SJSA1 (cell line): ENCODE measurements around the gene ADAMTSL2. TPM values are rescaled to one million over a fixed set of nuclear protein-coding genes. Genes with fewer than 3 reads are reported as not detected.

ENCODE experiments used
- DNase-seq, 2 experiments: peaks; one replicate each; pipeline ENCODE4 v3.0.0-alpha.2; 2015 to 2020; ENCODE audit warnings: low spot score in 2 of 2, low read depth in 1 of 2
- H3K27ac ChIP-seq: fragments of 250-450 bp; sonication (Bioruptor Pico); 2 replicates; pipeline ENCODE4 v1.5.1; 2020; ENCODE audit warnings: mild to moderate bottlenecking, moderate library complexity
- H3K27me3 ChIP-seq: fragments of 250-450 bp; sonication (Bioruptor Pico); replicated peaks from 2 replicates; pipeline ENCODE4 v1.5.1; 2020; ENCODE audit warnings: mild to moderate bottlenecking, moderate library complexity
- H3K36me3 ChIP-seq: fragments of 250-450 bp; sonication (Bioruptor Pico); 2 replicates; pipeline ENCODE4 v1.5.1; 2020; ENCODE audit warnings: mild to moderate bottlenecking
- H3K4me1 ChIP-seq: fragments of 250-450 bp; sonication (Bioruptor Pico); replicated peaks from 2 replicates; pipeline ENCODE4 v1.6.1; 2021; ENCODE audit warnings: mild to moderate bottlenecking
- H3K4me3 ChIP-seq: fragments of 250-450 bp; sonication (Bioruptor Pico); 2 replicates; pipeline ENCODE4 v1.5.1; 2020; ENCODE audit warnings: mild to moderate bottlenecking
- H3K9me3 ChIP-seq: fragments of 250-450 bp; sonication (Bioruptor Pico); replicated peaks from 2 replicates; pipeline ENCODE4 v1.5.1; 2020; ENCODE audit warnings: mild to moderate bottlenecking
- total RNA-seq: library from RNA; depleted of rRNA; stranded (reverse); fragments of >200 nt; shearing (Covaris generic); gene quantifications from 2 replicates; pipeline ENCODE4 v1.2.3, GENCODE V29; 2014

The ADAMTSL2 gene
- total RNA-seq, 1 experiment from 2014 or later = not detected

DNA sequence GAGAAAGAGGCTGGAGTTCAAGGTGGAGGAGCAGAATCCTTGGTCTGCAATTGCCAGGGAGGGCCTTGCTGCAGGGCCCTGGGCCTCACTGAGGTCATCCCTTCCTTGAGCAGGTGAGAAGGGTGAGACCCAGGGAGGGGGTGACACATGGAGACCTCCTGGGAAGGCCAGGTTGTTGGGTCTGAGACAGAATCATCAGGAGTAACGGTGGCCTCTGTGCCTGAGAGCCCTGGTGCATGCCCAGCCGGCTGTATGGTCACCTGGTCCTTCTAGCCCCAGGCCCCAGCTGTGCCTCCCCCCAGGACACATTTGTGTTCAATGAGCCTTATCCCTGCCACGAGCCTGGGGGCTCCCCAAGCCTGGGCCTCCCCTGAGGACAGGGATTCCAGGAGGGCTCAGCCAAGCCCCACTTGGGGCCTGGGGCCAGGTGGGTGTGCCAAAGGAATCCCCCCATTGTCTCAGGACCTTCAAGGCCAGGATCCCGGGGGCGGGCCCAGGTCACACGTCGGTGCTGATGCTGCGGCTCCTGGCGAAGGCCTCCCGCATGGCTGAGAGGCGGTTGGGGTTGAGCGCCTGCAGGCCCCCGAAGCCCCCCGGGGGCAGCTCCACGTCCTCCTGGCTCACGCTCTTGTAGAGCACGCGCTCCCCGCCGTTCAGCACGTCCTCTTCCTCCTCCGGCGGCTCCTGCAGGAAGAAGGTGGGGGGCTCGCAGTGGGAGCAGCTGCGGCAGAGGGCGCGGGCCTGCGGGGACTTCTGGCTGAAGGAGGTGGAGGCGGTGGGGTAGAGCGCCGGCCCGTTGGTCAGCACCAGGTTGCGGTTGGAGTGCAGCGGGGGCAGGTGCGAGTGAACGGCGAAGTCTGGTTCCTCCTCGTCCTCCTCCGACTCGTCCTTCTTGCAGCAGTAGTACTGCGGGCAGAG lies 44.3 kb downstream of the ADAMTSL2 start:
- Histone ChIP-seq H3K4me1 (no peaks in the 10 kb centered on the region), H3K27me3 (peaks cover 5% of the 10 kb centered on the region; the same call in 1 of the 2 replicates), H3K9me3 (no peaks in the 10 kb centered on the region), H3K4me3 (no peak overlapping the region), H3K27ac (no peak overlapping the region), H3K36me3 (no peaks in the 10 kb centered on the region)
- DNase-seq = no peak

DNA sequence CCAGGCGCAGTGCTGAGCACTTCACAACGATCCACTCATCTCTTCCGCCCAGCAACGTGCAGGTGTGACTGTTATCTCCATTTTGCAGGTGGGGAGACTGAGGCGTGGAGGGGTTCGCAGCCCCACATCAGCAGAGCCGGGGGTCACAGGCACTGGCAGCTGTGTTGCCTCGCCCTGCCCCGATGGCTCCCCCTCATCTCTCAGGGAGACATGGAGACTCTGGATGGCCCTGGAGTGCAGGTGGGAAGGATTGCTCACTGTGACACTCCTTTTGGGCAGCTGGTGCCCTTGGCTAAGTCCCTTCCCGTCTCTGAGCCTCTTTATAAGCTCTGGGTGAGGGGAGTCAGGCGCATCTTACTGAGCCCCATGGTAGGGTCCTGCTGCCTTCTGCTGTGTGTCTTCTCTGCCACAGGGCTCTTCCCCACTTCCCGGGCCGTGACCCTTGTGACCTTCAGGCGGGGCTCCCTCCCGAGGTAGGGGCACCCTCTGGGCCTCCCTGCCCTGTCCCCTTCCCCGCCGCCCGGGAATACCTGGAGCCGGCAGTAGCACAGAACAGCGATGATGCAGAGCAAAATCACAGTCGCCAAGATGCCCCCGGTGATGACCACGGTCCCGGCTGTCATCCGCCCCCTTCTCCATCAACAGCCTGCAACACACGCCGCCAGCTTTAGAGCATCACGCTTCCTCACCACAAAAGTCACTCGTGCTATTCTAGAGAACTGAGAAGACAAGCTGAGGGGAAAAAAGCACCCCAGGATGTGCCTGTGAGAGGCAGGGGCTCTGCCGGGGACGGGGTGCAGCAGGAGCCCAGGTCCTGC lies 45.3 kb downstream of the ADAMTSL2 start:
- Histone ChIP-seq H3K36me3 (no peaks in the 10 kb centered on the region), H3K4me1 (no peaks in the 10 kb centered on the region), H3K27ac (no peak overlapping the region), H3K4me3 (no peak overlapping the region), H3K27me3 (peaks cover 12% of the 10 kb centered on the region), H3K9me3 (no peaks in the 10 kb centered on the region)
- DNase-seq = no peak

GRCh38 chr9:133580419-133580738 lies 45.9 kb downstream of the ADAMTSL2 start:
- no peaks in the 10 kb centered on the region for H3K9me3 ChIP-seq
- H3K4me1 ChIP-seq = no peaks in the 10 kb centered on the region
- no peak overlapping the region for H3K27ac ChIP-seq
- no peak overlapping the region for H3K4me3 ChIP-seq
- DNase-seq = no peak
- no peaks in the 10 kb centered on the region for H3K36me3 ChIP-seq
- H3K27me3 ChIP-seq = peaks cover 17% of the 10 kb centered on the region

- H3K36me3 ChIP-seq = no peaks in the 10 kb centered on the region
- no peak overlapping the region for H3K27ac ChIP-seq
- no peak overlapping the region for H3K4me3 ChIP-seq
- no peaks in the 10 kb centered on the region for H3K4me1 ChIP-seq
- no peak for DNase-seq
- H3K9me3 ChIP-seq = no peaks in the 10 kb centered on the region
- peaks cover 24% of the 10 kb centered on the region for H3K27me3 ChIP-seq
Observed at GRCh38 chr9:133581011-133581410, 46.5 kb downstream of the ADAMTSL2 start.

DNA sequence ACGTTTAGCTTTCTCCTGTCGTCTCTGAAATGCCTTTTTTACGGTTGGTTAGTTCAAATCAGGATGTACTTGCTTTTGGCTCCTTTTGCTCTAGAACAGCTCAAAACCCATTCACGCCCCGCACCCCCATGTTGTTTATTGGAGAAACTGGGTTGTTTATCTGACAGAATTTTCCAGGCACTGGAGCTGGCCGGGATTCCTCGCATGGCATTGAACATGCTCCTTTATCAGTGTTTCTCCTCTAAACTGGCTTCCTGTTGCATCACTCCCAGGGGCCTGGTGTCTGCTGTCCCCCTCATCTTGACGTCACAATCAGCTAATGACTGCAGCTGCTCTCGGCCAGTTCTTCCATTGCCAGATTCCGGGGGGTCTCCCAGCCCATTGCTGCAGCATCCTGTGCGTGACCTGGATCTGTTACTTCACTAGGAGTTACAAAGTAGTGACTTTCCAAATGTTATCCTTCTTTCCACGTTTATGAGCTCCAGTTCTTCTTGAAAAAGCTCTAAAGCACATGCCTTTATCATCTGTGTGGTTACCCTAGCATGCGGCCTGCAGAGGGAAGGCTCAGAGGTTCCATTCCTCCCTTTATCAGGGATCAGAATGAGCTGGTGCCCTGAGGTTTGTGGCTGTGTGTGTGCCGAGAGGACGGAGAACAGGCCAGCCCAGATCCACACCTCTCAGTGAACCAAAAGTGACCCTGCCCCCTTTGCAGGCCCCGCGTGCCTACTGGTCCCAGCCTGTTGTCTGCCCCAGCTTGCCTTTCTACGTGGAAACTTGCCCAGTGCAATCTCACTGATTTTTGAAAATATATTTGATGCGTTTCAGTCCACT lies 47.2 kb downstream of the ADAMTSL2 start:
- H3K27me3 ChIP-seq = peaks cover 29% of the 10 kb centered on the region

GRCh38 chr9:133582501-133583045 lies 48.1 kb downstream of the ADAMTSL2 start:
- no peaks in the 10 kb centered on the region for H3K4me1 ChIP-seq
- H3K27ac ChIP-seq = no peak overlapping the region
- no peaks in the 10 kb centered on the region for H3K9me3 ChIP-seq

More for the DNA sequence above, 47.2 kb downstream of the ADAMTSL2 start:
- H3K4me1 ChIP-seq = no peaks in the 10 kb centered on the region
- H3K36me3 ChIP-seq = no peaks in the 10 kb centered on the region
- H3K27ac ChIP-seq = no peak overlapping the region
- no peaks in the 10 kb centered on the region for H3K9me3 ChIP-seq
- H3K4me3 ChIP-seq = no peak overlapping the region
- no peak for DNase-seq

GRCh38 chr9:133583111-133583510 lies 48.6 kb downstream of the ADAMTSL2 start:
- H3K4me1 ChIP-seq = no peaks in the 10 kb centered on the region
- no peak for DNase-seq
- no peaks in the 10 kb centered on the region for H3K36me3 ChIP-seq
- peaks cover 29% of the 10 kb centered on the region for H3K27me3 ChIP-seq
- no peak overlapping the region for H3K4me3 ChIP-seq
- H3K27ac ChIP-seq = no peak overlapping the region
- H3K9me3 ChIP-seq = no peaks in the 10 kb centered on the region

More at GRCh38 chr9:133582501-133583045, 48.1 kb downstream of the ADAMTSL2 start:
- Histone ChIP-seq H3K4me3 (no peak overlapping the region), H3K27me3 (peaks cover 29% of the 10 kb centered on the region), H3K36me3 (no peaks in the 10 kb centered on the region)
- DNase-seq = no peak

GRCh38 chr9:133583586-133583985 lies 49.1 kb downstream of the ADAMTSL2 start:
- H3K27me3 ChIP-seq = peaks cover 29% of the 10 kb centered on the region
- no peaks in the 10 kb centered on the region for H3K36me3 ChIP-seq
- H3K27ac ChIP-seq = no peak overlapping the region
- H3K4me1 ChIP-seq = no peaks in the 10 kb centered on the region
- DNase-seq = no peak
- no peak overlapping the region for H3K4me3 ChIP-seq
- H3K9me3 ChIP-seq = no peaks in the 10 kb centered on the region

- no peak overlapping the region for H3K27ac ChIP-seq
- DNase-seq = no peak
- no peaks in the 10 kb centered on the region for H3K9me3 ChIP-seq
- no peaks in the 10 kb centered on the region for H3K4me1 ChIP-seq
- H3K36me3 ChIP-seq = no peaks in the 10 kb centered on the region
- no peak overlapping the region for H3K4me3 ChIP-seq
- H3K27me3 ChIP-seq = peaks cover 29% of the 10 kb centered on the region
Observed at GRCh38 chr9:133584167-133584558, 49.7 kb downstream of the ADAMTSL2 start.

- H3K36me3 ChIP-seq = no peaks in the 10 kb centered on the region
- peaks cover 29% of the 10 kb centered on the region for H3K27me3 ChIP-seq
- no peak overlapping the region for H3K4me3 ChIP-seq
- H3K27ac ChIP-seq = no peak overlapping the region
- no peak for DNase-seq
- H3K4me1 ChIP-seq = no peaks in the 10 kb centered on the region
- no peaks in the 10 kb centered on the region for H3K9me3 ChIP-seq
Observed at GRCh38 chr9:133584559-133585476, 50.3 kb downstream of the ADAMTSL2 start.

- Histone ChIP-seq H3K4me1 (no peaks in the 10 kb centered on the region), H3K4me3 (no peak overlapping the region), H3K36me3 (no peaks in the 10 kb centered on the region), H3K9me3 (no peaks in the 10 kb centered on the region), H3K27ac (no peak overlapping the region), H3K27me3 (peaks cover 26% of the 10 kb centered on the region)
- no peak for DNase-seq
Observed at GRCh38 chr9:133585481-133586351, 51.2 kb downstream of the ADAMTSL2 start.

- no peaks in the 10 kb centered on the region for H3K4me1 ChIP-seq
- no peak overlapping the region for H3K4me3 ChIP-seq
- peaks cover 24% of the 10 kb centered on the region for H3K27me3 ChIP-seq
- no peak for DNase-seq
- H3K9me3 ChIP-seq = no peaks in the 10 kb centered on the region
- no peaks in the 10 kb centered on the region for H3K36me3 ChIP-seq
- no peak overlapping the region for H3K27ac ChIP-seq
Observed at GRCh38 chr9:133587051-133587450, 52.5 kb downstream of the ADAMTSL2 start.
